ENCODE measurements around the gene GDE1.
A peak's percentile ranks its signal among the peaks of the same experiment; 100 is the strongest.

The GDE1 gene

DNA sequence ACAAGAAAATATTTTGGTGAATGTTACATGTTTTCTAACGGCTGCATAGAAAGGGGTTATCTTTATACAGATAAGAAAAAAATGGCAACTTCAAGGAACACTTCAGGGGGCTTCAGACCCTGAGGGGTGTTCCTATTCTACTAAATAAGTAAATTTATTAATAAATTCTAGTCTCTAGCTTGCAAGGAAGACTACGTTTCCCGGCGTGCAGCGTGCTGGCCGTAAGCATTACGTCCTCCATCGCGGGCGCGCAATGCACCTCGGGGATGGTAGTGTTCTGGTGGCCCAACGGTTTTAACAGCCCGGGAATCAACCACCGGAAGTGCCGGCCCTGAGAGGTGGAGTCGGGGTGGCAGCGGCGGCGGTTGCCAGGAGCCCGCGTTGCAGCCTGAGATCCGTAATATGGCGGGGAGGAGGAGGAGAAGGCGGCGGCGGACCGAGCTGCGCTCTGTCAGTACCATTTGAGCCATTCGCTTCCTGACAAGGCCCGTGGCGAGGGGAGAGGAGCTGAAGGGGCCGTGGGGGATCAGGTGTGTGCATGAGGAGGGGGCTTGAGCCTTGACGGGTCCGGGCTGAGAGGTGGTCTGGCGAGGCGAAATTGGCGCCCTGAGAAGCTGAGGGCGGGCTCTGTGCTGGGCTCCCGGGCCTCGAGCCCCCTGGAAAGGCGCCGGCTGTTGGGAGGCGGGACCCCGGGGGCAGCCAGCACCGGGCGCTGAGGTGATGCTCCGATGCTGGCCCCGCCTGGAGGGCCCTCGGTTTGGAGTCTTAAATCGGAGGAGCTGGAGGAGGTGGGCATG lies 1.9 kb upstream of the GDE1 start, which contains the start of gene CCP110:
Gene CCP110 (plus strand): TSS at position 384 of the 797 bp plus-strand sequence. CDS start 3,940 bp downstream, outside the sequence.
- peak; percentile 99 for DNase-seq

DNA sequence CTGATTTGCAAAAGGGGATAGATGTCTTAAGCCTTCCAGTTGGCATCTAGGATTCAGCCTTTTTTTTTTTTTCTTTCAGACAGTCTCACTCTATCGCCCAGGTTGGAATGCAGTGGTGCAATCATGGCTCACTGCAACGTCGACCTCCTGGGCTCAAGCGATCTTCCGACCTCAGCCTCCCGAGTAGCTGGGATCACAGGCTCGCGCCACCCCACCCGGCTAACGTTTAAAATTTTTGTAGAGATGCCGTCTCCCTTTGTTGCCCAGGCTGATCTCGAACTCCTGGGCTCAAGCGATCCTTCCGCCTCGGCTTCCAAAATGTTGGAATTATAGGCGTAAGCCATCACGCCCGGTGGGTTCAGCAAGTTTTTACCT lies 1.3 kb upstream of the GDE1 start:
- no peak for DNase-seq

DNA sequence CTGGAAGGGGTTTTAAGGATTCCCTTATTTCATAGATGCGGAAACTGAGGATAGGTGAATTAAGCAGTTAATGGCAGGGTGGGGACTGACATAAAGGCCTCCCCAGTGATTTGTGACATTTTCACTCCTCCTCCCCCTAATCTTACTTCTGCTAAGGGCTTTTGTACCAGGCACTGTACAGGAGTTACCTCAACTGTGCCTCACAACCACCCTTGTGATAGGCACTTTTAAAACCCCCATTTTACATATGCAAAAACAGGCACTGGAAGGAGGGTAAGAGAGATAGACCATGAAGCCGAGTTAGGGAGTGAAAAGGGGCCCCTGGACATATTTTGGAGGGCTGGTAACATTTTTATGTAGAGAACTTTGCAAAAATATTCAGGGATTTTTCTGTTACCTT lies 862 bp upstream of the GDE1 start:
- DNase-seq: peak; percentile 18

DNA sequence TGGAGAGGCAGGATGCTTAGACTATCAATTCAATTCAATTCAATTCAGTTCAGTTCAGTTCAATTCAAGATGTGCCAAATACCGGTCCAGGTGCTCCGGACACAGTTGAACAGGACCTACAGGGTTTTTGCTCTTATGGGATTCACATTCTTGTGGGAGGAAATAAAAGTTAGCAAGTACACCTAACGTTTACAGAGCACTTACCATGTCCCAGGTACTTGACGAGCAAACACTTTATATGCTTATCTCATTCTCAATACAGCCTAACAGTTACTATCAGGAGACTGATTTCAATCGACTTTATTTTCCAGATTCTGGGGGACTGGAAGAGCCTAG lies 467 bp upstream of the GDE1 start:
- DNase-seq: no peak

DNA sequence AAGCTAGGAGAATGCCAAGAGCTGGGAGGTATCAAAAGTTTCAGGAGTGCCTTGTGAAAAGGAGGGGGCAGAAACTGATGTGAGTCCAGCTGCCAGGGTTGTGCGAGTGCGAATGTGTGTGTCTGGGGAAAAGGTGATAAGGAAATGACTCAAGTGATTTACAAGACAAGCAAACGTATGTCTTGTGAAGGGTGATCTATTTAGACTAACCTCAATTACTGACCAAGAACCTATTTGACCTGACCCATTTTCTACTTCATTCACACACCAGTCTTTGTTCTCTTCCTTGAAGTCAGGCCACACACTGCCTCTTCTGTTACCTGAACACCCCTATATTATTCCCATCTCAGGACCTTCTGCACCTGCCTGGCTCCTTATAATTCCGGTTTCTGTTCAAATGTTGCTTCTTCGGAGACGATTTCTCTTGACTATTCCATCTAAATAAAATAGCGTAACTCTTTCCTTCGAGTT lies 1.0 kb downstream of the GDE1 start:
- DNase-seq: peak; percentile 89

DNA sequence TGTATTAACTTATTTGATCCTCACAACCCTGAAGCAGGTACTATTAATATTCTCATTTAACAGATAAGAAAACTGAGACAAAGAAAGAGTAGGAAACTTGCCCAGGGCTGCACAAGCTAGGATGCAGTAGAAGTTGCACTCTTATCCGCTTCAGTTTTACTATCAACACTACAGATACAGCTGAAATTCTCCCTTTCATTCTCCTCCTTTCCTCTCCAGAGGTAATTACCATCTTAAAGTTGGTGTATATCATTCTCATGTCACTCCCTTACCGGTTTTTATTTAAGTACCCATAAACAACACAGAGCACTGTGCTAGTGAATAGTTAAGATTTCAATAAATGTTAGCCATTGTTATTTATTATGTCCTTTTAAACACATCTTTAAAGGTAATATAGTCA lies 3.5 kb downstream of the GDE1 start:
- no peak for DNase-seq

DNA sequence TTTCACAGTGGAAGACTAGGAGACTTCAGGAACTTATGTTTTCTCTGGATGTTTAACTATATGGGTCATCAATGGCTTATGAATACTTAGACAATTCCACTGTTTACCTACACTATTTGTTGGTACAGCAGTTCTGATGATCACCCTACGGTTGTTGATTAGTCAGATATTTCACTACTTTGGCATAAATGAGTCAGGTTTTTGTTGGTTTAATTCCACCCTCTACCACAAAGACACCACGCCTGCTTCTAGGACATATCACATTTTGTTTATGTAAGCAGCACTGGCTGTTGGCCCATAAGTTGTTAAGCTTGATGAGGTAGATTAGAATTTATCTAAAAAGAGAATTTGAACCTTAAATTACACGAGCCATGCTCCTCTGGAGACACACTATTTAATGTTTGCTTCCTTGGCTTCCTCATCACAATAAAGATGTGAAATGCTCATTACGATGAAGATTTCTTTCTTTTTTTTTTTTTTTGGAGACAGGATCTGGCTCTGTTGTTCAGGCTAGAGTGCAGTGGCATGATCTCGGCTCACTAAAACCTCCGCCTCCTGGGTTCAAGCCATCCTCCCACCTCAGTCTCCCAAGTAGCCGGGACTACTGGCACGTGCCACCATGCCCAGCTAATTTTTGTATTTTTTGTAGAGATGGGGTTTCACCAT lies 4.3 kb downstream of the GDE1 start:
- DNase-seq: peak; percentile 80

DNA sequence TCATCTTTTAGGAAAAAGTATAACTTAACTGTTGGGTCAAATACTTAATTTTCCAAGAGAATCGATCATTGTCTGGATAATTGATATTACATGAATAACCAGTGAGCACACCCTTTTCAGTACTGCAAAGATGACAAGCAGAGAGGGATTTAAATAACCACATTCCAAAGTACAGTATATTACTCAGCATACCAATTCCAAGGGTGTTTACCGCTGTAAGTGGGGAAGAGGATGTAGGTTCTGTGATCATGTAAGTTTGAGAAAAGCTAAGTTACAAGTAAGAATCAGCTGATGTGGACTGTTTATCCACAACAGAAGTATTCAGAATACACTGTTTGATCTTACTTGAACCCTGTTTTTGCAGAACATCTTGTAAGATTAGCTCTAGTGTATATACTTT lies 6.1 kb downstream of the GDE1 start:
- no peak for DNase-seq

DNA sequence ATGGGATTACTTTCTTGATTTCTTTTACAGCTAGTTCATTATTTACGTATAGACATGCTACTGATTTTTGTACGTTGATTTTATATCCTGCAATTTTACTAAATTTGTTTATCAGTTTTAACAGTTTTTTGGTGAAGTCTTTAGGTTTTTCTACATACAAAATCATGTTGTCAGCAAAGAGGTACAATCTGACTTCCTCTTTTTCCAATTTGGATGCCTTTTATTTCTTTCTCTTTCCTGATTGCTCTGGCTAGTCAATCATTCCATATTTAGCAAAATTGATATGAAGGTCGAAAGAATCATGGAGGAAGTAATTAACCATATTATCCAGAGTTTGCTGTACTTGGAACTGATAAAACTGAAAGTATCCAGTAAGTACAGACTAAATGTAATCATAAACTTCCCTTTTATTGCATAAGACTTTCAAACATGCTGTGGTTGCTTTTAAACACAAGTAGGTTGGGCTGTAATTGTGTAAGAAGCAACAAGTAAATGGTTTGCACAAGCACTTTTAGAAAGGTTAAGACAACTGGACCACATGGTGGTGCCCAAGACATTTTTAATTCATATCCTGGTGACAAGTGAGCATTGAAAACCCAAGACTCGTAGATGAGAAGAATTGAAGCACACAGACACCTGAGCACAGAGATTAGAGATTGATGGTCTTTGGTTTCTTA lies 8.4 kb downstream of the GDE1 start:
- DNase-seq: peak; percentile 83

DNA sequence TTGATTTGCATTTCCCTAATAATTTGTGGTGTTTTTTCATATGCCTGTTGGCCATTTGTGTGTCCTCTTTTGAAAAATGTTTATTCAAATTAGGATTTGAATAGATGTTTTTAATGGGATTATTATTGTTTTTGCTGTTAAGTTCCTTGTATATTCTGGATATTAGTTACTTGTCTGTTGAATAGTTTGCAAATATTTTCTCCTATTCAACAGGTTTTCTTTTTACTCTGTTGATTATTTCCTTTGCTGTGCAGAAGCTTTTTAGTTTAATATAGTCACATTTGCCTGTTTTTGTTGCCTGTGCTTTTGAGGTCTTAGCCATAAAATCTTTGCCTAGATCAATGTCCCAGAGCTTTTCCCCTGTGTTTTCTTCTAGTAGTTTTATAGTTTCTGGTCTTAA lies 9.6 kb downstream of the GDE1 start:
- DNase-seq: no peak

DNA sequence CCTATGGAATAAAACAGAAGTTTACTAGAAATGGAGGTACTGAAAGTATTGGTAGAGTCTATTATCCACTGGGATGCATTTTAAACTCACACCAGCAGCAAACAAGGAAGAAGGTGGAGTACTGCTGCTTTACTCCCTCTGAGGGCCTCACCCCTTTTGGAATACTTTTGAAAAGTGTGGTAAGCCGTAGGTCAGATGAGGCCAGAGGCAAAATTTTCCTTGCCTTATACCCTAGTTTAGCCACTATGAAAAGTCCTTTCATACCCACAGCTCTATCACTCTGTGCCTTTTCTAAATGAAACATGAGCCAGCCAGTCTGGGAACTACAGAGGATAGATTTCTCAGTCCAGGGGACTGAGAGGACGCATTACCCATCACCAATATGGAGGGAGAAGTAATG lies 14.0 kb downstream of the GDE1 start:
- DNase-seq: no peak

DNA sequence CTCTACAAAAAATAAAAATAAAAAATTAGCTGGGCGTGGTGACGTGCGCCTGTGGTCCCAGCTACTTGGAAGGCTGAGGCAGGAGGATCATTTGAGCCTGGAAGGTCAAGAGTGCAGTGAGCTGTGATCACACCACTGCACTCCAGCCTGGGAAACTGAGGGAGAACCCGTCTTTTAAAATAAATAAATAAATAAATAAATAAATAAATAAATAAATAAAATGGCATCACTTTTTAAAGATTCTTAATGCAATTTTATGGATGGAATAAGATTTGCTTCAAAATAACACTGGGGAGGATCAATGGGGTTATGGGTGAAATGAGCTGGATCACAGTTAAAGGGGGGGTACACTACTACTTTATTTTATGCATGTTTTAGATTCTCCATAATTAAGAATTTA lies 14.9 kb downstream of the GDE1 start:
- no peak for DNase-seq

DNA sequence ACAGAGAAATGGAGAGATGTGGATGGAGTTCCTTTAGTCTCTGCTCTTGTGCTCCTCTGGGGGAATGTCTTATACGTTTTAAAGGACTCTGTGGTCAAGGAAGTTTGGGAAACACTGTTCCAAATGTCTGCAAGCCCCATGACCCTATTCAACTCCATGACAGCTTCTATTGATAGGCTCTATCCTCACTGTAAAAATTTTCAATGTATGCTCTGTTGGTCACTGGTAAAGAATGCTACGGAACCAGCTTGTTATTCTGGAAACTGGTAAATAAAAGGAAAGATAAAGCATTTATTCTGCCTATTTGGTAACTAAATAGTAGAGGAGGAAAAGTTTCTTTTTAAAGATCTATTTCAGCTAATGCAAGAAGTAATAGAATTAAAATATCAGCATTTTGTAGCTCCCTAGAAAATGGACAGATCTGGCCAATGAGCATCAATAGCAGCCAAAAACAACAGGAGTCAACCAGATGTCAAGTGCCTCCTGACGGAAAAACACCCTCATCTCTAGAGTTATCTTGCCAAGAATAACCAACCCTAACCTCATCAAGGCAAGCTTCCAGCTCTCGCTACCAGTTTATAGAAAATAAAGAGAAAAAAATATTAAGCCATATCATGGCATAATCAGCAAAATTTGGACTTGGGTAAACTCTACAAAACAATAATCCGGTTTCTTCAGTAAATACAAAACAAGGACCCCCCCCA lies 16.1 kb downstream of the GDE1 start:
- no peak for DNase-seq

DNA sequence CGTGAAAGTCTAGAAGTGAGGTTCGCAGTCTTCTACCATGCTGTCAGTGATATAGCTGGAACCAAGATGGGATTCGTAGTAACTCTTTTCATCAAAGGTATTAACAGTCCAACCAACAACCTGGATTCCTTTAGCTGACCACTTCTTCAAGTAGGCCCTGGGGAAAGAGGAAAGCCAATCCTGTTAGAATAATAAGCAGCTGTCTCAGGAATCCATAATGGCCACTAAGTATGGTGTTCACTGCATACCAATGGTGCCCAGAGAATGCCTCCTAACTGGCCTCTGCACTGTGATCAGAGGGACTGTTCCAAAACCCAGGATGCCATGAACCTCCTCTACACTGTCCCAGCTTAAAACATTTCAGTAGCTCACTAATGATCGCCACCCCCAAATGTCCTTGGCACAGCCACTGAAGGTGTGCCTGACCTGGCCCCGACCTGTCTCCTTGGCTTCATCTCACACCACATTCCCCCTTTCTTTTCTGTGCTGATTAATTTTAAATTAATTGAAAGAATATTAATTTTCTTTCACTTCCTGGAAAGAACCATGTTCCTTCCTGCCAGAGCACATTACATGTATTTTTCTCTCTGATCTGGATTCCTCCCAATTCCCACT lies 18.3 kb downstream of the GDE1 start:
- no peak for DNase-seq

DNA sequence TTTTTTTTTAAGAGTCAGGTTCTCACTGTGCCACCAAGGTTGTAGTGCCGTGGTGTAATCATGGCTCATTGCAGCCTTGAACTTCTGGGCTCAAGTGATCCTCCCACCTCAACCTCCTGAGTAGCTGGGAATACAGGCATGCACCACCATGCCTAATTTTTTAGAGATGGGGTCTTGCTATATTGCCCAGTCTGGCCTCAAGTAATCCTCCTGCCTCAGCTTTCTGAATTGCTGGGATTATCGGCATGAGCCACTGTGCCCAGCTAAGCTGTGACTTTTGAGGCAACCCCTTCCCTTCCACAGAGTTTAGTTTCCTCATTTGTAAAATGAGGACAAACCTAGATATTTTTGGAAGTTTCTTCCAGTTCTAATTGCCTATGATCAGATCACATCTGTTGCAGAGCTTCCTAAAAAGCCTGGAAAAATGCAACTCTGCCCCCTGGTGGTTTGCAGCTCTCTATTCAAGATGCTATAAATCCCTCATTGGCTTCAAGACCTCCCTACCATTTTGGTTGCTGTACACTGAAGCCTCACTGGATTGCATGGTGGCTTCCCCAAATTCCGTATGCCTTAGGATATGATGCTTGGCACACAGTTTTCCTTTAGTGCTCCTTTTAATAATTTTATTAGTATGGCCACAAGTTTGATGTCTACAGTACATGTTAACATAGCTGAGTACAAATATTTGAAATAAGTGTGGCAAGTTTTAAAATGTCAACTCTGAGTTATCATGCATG lies 19.3 kb downstream of the GDE1 start:
- DNase-seq: peak; percentile 91

DNA sequence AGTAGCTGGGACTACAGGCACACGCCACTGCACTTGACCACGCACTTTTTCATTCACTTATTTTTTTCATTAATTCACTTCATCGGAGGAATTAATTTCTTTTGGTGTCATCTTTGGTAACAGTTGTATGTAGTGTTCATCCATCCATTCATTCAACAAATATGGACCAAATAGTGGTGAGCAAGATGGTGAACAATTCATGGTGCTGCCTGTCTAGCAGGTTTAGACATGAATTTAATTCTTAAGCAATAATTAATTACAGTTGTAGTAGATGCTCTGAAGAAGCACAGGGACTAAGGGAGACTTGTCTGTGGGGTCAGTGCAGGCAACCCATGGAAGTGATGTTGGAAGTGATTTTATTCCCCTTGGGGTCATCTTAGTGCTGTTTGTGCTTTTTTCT lies 22.4 kb downstream of the GDE1 start:
- DNase-seq: no peak

DNA sequence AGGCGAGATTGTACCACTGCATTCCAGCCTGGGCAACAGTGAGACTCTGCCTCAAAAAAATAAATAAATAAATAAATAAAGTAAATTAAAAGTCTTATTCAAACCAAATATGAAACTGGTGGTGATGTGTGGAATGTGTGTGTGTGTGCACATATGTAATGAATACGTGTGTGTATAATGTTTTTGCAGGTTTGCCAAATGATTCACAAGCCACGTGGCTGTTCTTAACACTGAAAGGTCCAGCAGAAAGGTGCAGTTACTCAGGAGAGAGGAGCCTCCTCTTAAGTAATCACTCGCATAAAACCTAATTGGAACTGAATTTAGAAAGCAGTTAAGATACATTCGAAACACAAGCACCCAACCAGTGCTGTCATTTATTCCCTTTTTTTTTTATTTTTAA lies 22.9 kb downstream of the GDE1 start:
- DNase-seq: no peak

DNA sequence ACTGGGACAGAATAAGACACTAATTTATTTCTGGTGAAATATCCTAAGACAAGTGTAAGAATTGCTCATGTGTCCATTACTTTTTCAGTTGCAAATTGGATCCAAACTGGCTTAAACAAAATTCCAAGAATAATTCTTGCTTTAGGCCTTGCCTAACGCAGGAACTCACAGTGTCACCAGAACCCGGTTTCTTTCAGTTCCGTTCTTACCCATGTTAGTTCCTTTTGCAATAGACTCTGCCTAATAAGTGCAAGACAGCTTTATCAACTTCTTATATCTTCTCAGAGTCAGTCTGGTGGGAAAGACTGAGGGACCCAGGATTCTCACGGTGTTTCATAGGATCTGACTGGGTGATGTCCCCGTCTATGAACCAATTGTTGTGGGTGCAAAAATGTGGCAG lies 24.7 kb downstream of the GDE1 start:
- DNase-seq: no peak

DNA sequence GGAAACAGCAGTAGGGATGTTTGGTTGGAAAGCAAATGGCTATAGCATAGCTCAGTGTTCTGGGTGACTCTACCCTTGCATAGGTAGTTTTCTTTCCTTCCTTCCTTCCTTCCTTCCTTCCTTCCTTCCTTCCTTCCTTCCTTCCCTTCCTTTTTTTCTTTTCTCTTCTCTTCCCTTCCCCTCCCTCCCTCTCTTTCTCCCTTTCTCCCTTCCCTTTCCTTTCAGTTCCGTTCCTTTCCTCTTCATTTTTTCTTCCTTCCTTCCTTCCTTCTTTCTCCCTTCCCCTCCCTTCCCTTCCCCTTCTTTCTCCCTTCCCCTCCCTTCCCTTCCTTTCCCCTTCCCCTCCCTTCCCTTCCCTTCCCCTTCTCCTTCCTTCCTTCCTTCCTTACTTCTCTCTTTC lies 31.3 kb downstream of the GDE1 start:
- DNase-seq: no peak

DNA sequence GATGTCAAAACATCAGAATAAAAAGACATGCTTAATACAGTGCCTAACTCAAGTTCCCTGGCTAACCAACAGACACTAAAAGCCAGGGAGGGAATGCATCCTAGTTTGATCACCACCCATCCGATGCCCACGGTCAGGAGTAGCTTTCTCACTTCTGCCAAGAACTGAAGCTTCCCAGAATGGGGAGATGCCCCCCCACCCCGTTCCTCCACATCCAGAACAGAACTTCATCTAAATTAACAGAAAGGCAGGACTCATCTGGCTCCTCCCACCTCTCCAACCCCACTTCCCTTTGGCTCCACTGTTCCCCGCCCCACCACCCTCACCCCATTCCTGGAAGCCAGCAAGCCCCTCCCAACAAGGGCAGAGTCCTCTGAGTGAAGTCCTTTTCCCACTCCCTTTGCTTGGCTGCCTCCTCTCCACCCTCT lies 33.7 kb downstream of the GDE1 start:
- peak; percentile 51 for DNase-seq

DNA sequence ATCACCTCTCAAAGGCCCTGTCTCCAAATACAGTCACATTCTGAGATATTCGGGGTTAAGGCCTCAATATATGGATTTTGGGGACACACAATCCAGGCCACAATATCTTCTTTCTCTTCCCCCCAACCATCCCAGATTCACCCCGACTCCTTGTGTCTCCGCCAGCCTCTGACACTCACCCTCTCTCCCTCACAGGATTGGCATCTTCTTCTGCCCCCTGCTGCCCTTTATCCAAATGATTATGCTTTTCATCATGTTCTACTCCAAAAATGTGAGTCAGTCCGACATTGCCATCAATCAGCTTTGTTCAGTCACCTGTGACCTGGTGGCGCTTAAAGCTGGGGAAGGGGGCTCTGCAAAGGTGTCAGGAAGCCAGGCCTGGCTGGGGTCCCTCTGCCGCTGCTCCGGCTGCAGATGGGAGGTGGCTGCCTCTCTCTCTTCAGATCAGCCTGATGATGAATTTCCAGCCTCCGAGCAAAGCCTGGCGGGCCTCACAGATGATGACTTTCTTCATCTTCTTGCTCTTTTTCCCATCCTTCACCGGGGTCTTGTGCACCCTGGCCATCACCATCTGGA lies 35.1 kb downstream of the GDE1 start:
- DNase-seq: no peak

DNA sequence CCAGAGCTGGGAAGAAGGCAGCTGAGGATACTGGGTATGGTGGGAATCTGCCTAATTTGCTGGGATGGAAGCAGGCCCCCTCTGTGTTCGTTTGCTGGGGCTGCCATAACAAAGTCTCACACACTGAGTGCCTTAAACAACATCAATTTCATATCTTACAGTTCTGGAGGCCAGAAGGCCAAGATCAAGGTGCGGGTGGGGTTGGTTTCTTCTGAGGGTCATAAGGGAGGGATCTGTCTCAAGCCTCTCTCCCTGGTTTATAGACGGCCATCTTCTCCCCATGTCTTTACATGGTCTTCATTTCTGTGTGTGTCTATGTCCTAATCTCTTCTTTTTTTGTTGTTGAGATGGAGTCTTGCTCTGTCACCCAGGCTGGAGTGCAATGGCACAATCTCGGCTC lies 35.8 kb downstream of the GDE1 start:
- no peak for DNase-seq

Data from hematopoietic multipotent progenitor cell treated with erythropoietin and hydrocortisone succinate and interleukin-3 and kit ligand, for 4 days (in vitro differentiated cells).